NK-92 (cell line): ENCODE measurements around the gene LRBA.
"Not testable (repeated sequence)": the region's sequence is repeated elsewhere in the genome, so short reads cannot be mapped to it uniquely, and the experiment has no call there.

Experiments
- DNase-seq: peaks from one replicate; lab custom pipeline; 2025; ENCODE audit not compliant: unreplicated experiment; lab: John Stamatoyannopoulos, UW

LRBA gene

GRCh38 chr4:150679018-150679764, 335.9 kb downstream of the LRBA start:
- no peak for DNase-seq

GRCh38 chr4:150673793-150674192, 341.3 kb downstream of the LRBA start:
- no peak for DNase-seq

- no peak for DNase-seq
Measured at GRCh38 chr4:150668824-150669223, 346.3 kb downstream of the LRBA start.

DNA sequence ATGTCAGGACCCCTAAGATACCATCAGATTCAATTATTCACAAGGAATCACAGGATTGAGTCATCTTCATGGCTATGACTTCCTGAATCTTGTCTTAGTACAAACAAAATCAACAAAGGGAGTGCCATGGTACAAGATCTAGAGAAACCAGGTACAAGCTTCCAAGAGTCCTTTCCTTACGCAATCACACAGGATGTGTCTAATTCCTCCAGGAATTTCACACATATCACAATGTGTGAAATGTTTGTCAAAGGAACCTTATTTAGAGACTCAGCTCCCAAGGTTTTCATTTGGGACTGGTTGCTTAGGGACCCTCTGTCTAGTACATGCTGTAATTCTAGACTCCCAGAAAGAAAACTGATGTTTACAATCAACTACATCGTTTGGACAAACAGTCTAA, 350.1 kb downstream of the LRBA start:
- DNase-seq, result no peak

- no peak for DNase-seq
Measured at GRCh38 chr4:150662686-150663085, 352.4 kb downstream of the LRBA start.

- not testable (repeated sequence) for DNase-seq
Measured at GRCh38 chr4:150661551-150661950, 353.5 kb downstream of the LRBA start.

- DNase-seq, result not testable (repeated sequence)
Measured at GRCh38 chr4:150658258-150658657, 356.8 kb downstream of the LRBA start.

- DNase-seq, result no peak
Measured at GRCh38 chr4:150656891-150657290, 358.2 kb downstream of the LRBA start.

- DNase-seq, result no peak
Measured at GRCh38 chr4:150650751-150651150, 364.3 kb downstream of the LRBA start.

- DNase-seq, result no peak
Measured at GRCh38 chr4:150648123-150648522, 367.0 kb downstream of the LRBA start.

DNA sequence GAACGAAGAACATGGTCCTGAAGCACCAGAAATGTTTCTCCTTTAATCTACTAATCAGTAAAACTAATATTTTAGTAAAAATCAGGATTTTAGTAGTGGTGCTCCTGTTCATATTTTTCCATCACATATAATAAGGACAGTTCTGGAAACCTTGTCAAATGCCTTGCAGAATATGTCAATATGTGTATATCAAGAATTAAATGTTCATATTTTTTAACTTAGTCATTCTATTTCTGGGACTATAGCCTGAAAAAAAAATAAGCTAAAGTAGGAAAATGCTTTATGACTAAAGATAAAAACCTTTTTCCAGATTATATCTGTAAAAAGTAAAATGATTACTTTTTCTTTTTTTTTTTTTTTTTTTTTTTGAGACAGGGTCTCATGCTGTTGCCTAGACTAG, 368.1 kb downstream of the LRBA start:
- no peak for DNase-seq

DNA sequence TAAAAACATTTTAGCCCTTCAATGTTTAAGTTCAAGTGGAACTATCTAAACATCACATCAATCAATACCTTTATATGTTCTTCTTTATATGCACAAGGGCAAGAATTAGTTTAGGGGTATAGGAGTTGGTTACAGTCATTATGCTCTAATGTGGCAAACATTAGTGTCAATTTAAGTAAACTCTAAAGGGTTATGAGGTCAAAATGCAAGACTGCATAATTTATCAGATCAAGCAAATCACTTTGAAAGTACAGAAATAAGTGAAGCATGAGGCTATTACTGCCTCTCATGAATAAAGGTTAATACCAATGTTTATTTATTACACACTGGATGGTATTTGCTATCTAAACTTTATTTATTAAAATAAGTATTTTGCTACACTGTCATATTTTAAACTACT, 373.5 kb downstream of the LRBA start:
- no peak for DNase-seq

DNA sequence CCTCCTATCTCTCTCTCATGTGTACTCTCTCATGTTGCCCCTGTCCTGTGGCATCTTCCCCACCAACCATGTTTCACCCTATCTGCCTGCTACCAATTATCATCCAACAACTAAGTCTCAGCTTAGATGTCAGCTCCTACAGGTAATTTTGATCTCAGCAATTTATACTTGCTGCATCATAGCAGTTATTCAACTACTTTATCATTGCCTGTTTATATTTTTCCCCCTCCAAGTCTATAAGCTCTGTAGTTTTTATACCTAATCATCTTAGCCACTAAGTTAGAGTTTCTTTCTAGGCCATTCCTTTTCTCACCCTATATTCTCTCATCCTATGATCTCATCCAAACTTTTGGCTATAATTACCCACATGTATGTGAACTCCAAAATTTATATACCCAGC, 382.4 kb downstream of the LRBA start:
- no peak for DNase-seq

DNA sequence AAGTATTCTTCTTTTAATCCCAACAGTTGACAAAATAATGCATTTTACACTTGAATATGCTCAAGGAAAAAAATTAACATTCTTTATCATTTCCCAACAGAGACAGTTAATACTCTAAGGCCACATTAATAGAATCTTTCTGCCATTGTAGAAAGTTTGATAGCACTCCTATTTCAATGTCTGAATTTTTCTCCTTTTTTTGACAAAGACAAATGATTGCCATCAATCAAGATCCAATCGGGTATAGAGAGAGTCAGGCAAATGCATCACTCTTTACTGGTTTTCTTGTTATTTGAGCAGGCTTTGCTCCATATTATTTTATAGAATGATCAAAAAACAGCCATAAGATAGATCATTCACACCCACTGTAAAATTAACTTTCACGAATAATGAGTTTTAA, 387.0 kb downstream of the LRBA start:
- no peak for DNase-seq

DNA sequence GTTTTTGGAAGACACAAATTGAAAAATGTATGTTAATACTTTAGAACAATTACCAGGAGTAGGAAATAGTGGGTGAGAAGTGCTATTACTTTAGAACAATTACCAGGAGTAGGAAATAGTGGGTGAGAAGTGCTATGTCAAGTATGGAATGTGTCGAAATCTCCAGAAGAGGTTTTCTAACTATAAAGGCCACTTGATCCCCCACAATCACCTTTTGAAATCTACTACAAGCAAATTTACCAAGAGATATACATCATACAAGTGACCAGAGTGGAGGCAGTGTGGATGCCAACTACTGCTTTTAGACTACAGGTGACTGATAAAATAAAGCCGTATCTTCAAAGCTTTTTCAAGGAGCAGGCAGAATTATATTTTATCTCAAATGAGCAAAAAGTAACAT, 390.1 kb downstream of the LRBA start:
- no peak for DNase-seq

DNA sequence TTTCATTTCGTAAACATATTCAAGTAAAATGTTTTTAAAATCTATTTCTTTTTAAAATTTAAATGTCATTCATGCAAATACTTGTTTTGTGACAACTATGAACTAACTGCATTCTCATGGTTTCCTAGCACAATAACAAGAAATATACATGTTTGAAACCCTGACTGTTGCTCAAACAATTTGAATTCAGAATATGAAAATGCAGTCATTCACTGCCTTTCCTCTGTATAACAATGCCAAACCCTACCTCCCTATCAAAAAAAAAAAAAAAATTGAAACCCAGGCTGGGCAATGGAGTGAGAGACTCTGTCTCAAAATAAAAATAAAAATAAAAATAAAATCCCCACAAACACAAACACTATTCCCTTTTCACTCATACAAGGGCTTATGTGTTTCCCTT, 391.0 kb downstream of the LRBA start:
- no peak for DNase-seq

DNA sequence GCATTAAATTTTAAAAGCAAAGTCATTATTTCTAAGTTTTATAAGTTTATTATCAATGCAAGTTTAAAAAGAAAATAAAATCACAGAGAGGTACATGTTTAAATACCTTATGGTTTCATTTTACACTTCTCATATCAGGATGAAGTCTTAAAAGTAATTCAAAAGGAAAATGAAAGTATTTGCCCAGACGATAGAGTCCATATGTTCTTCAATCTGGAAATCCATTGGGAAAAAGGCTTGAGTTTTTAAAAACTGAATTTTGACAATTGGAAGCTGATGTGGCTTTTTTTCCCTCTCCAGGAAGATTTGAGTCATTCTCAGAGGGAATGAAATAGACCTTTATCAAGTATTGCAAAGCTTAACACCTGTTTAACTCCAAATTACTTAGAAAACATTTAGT, 396.0 kb downstream of the LRBA start:
- no peak for DNase-seq

DNA sequence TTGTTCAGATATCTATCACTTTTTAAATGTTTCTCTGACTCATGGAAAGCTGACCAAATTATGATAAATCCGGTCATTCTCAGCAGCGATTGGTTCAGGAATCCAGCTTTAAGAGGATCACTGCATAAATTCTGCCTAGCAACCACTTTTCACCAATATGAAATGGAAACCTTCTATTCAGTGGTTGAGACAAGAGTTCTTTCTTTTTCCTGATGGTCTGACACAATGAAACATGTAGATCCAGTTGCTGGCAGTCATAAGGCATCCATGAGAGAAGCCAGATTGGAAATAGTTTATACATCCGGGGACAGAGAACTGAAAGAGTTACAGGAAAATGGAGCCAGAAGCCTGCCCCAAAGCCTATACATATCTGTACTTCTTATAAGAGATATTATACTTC, 406.0 kb downstream of the LRBA start:
- DNase-seq, result no peak

DNA sequence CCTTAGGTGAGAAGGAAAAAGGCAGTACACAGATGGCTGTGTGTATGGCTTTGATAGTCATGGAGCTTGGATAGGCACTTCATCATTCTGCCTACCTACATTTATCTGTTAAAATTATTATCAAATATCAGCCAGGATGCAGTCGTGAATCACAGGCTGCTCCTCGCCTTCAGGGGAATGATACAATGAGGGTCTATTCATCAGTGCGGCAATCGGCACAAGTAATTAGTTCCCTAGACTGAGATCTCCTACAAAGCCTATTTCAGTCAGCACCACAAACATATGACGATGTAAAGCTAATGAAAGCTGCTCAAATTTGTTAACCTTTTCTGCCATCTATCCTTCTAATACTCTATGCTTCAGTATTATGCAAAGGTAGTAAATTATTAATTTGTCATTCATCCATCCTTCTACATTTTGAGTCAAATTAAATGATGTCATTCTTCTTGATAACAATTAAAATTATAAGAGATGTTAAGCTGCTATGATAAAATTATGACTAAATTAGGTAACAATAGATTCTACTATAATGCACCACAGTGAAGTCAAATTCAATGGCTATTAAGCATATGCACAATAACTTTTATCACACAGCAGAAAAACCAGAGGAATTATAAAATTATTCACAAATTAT, 414.2 kb downstream of the LRBA start:
- no peak for DNase-seq

- DNase-seq, result no peak
Measured at GRCh38 chr4:150599547-150599946, 415.5 kb downstream of the LRBA start.

DNA sequence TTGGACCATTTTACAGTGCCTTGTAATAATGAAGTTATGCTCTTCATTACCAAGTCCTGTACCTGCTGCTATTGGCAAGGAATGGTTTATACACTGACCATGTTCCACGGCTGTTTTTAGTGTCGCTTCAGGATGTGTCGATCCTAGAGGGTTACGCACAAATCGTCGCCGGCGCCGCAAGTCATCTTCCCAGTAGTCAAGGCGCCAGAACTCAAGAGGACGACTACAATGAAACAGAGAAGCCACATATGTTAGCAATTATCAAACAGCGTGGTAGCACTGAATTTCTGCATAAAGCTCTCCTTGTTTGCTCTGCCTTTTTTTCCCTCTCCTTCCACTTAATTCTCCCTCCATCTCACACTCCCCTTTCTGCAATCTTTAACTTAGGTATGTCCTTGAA, 416.2 kb downstream of the LRBA start:
- no peak for DNase-seq

DNA sequence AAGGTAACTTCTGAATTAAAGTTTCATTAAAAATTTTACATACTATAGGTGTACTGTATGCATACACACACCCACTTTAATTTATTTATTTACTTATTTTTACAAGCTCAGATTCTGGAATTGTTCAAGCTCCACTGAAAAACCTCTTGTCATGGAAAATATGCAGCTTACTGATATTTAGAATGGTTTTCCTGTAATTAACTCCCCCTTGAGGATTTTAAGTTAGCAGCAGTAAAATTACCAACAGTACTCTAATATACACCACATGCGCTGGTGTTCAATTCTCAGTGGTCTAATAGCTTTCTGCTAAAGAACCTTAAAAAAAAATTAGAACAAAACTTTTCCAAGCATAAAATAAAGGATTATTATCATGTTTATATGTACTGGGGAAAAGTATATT, 421.1 kb downstream of the LRBA start:
- DNase-seq, result no peak

DNA sequence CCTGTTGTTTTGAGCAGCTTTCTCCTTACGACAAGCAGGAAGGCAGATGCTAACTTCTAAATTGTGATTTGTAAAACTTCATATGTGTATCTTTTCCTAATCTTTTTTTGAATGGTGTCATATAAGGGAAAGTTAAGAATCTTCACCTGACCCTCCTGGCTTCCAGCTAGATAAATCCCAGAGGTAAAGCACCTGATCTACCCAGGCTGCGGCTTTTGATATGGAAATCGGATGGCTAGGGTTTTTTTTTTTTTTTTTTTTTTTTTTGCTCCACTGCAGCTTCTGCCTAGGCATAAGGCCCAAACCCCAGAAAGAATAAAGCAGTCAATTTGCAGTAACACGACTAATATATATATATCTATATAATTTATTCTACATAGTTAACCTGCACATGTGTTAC, 423.2 kb downstream of the LRBA start:
- no peak for DNase-seq
